GM21737 (cell line): ENCODE measurements around the gene CD3E.

Experiments used
- ATAC-seq: cut with Tn5 transposase; IDR thresholded peaks from one replicate; pipeline ENCODE4 v1.9.1; 2021; ENCODE audit warnings: mild to moderate bottlenecking, moderate library complexity; ENCODE audit not compliant: unreplicated experiment

The CD3E gene

GRCh38 chr11:118321386-118322082 is 17.0 kb downstream of the CD3E start:
- ATAC-seq, result no peak

GRCh38 chr11:118322721-118323120 is 18.2 kb downstream of the CD3E start:
- no peak for ATAC-seq

- no peak for ATAC-seq
Observed at GRCh38 chr11:118325283-118325682, 20.8 kb downstream of the CD3E start.

GRCh38 chr11:118328745-118329144 is 24.2 kb downstream of the CD3E start:
- no peak for ATAC-seq

- ATAC-seq, result no peak
Observed at GRCh38 chr11:118334745-118335144, 30.2 kb downstream of the CD3E start.

- no peak for ATAC-seq
Observed at GRCh38 chr11:118338637-118339061, 34.1 kb downstream of the CD3E start.

GRCh38 chr11:118339281-118339961 is 34.9 kb downstream of the CD3E start:
- ATAC-seq, result no peak

GRCh38 chr11:118340449-118340848 is 35.9 kb downstream of the CD3E start:
- no peak for ATAC-seq

- ATAC-seq, result no peak
Observed at GRCh38 chr11:118341261-118341660, 36.7 kb downstream of the CD3E start.

- no peak for ATAC-seq
Observed at GRCh38 chr11:118341815-118342489, 37.4 kb downstream of the CD3E start.

GRCh38 chr11:118342503-118343161 is 38.1 kb downstream of the CD3E start, which contains the start of gene CD3D:
Gene CD3D (minus strand): TSS chr11:118342705. CDS start chr11:118342607, 98 bp downstream.
- no peak for ATAC-seq

GRCh38 chr11:118343248-118343647 is 38.7 kb downstream of the CD3E start:
- ATAC-seq, result no peak

GRCh38 chr11:118343981-118344515 is 39.5 kb downstream of the CD3E start, which contains the start of gene CD3G:
Gene CD3G (plus strand): TSS chr11:118344344. CDS start chr11:118344424, 80 bp downstream.
- no peak for ATAC-seq

- ATAC-seq, result no peak
Observed at GRCh38 chr11:118349475-118349874, 44.9 kb downstream of the CD3E start.

- ATAC-seq, result no peak
Observed at GRCh38 chr11:118353084-118353710, 48.7 kb downstream of the CD3E start.

GRCh38 chr11:118358071-118358470 is 53.5 kb downstream of the CD3E start:
- ATAC-seq, result no peak

- peak; percentile 93 for ATAC-seq
Observed at GRCh38 chr11:118359295-118359958, 54.9 kb downstream of the CD3E start, which contains the start of gene UBE4A. Gene UBE4A (plus strand): TSS chr11:118359600. CDS start chr11:118365081, 5,481 bp downstream.

GRCh38 chr11:118364956-118365615 is 60.6 kb downstream of the CD3E start:
- ATAC-seq, result no peak
